ENCODE data around the gene PCED1A.

GRCh38 chr20:2869381-2869780 is 28.9 kb upstream of the PCED1A start:
- TF ChIP-seq POLR2A (IDR thresholded peaks at IDR 0.05; ENCODE audit: low read length): no peak
- no peak for TF ChIP-seq GATA1 (IDR thresholded peaks at IDR 0.05; ENCODE audit: low read depth, low read length)
